RKO (cell line): ENCODE measurements around the gene GHRH.

Source experiments
- DNase-seq: peaks from one replicate; pipeline ENCODE4 v3.0.0-alpha.2; 2016; ENCODE audit warnings: low spot score

The GHRH gene

GRCh38 chr20:37204056-37204455, 57.6 kb downstream of the GHRH start:
- DNase-seq: no peak

GRCh38 chr20:37202267-37202943, 59.2 kb downstream of the GHRH start:
- peak; percentile 95 for DNase-seq

- DNase-seq: no peak
Observed at GRCh38 chr20:37201827-37202162, 59.8 kb downstream of the GHRH start.
